ENCODE results near the gene RNU6-1. TPM values are rescaled to one million over a fixed set of nuclear protein-coding genes. Genes with fewer than 3 reads are reported as not detected.

The RNU6-1 gene
- total RNA-seq, 1 donor, result not detected

DNA sequence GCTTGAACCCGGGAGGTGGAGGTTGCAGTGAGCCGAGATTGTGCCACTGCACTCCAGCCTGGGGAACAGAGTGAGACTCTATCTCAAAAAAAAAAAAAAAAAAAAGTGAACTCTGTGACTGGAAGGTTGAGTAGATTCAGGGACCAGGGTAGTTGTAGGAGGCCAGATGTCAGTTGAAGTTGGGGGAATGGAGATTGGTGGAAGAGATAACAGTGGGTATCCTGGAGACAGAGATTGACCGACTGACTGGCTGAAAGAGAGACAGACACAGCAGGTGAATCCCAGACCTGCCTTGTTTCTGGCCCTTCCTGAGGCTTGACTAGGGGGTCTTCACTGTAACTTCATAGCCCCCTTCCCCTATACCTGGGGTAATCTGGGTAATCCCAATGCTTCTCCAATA is 22.1 kb upstream of the RNU6-1 start:
- H3K4me3 ChIP-seq (ENCODE audit: low read depth, low read length), result no peak overlapping the region
- TF ChIP-seq, protein P1, sequence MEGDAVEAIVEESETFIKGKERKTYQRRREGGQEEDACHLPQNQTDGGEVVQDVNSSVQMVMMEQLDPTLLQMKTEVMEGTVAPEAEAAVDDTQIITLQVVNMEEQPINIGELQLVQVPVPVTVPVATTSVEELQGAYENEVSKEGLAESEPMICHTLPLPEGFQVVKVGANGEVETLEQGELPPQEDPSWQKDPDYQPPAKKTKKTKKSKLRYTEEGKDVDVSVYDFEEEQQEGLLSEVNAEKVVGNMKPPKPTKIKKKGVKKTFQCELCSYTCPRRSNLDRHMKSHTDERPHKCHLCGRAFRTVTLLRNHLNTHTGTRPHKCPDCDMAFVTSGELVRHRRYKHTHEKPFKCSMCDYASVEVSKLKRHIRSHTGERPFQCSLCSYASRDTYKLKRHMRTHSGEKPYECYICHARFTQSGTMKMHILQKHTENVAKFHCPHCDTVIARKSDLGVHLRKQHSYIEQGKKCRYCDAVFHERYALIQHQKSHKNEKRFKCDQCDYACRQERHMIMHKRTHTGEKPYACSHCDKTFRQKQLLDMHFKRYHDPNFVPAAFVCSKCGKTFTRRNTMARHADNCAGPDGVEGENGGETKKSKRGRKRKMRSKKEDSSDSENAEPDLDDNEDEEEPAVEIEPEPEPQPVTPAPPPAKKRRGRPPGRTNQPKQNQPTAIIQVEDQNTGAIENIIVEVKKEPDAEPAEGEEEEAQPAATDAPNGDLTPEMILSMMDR (IDR thresholded peaks at IDR 0.05; ENCODE audit: insufficient read depth, low read length), result no peak
- DNase-seq (ENCODE audit: low read depth), result no peak

DNA sequence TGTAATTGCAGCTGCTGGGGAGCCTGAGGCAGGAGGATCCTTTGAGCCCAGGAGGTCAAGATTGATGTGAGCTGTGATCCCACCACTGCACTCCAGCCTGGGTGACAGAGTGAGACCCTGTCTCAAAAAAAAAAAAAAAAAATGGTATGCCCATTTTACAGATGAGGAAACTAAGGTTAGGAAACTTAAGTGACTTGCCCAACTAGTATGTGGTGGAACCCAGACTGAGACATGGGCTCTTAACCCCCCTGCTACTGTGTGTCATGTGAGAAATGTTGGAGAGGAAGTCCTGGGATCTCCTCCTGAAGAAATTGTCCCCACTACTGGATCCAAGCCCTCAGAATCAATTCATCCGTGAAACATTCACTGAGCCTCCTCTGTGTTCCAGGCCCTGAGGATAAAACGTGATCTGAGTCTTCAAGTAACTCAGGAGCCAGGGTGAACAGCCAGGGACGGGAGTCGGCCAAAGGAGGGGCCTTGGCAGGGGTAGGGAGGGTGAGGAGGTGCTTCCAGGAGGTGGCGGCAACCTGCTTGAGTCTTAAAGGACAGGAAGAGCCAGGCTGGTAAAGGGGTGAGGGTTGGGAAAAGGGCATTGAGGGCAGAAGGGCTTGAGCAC is 19.6 kb upstream of the RNU6-1 start:
- TF ChIP-seq, protein P1 (IDR thresholded peaks at IDR 0.05; ENCODE audit: insufficient read depth, low read length), result no peak
- H3K4me3 ChIP-seq (ENCODE audit: low read depth, low read length), result no peak overlapping the region
- DNase-seq (ENCODE audit: low read depth), result no peak

- TF ChIP-seq, protein P1 (IDR thresholded peaks at IDR 0.05; ENCODE audit: insufficient read depth, low read length), result no peak
- H3K4me3 ChIP-seq (ENCODE audit: low read depth, low read length), result no peak overlapping the region
- no peak for DNase-seq (ENCODE audit: low read depth)
These were observed 17.4 kb upstream of the RNU6-1 start for GRCh38 chr15:67857220-67857619.

GRCh38 chr15:67855842-67856241 is 16.0 kb upstream of the RNU6-1 start:
- no peak for DNase-seq (ENCODE audit: low read depth)
- TF ChIP-seq, protein P1 (IDR thresholded peaks at IDR 0.05; ENCODE audit: insufficient read depth, low read length), result no peak
- H3K4me3 ChIP-seq (ENCODE audit: low read depth, low read length), result no peak overlapping the region

GRCh38 chr15:67854358-67854757 is 14.5 kb upstream of the RNU6-1 start:
- DNase-seq (ENCODE audit: low read depth), result no peak
- no peak overlapping the region for H3K4me3 ChIP-seq (ENCODE audit: low read depth, low read length)
- TF ChIP-seq, protein P1 (IDR thresholded peaks at IDR 0.05; ENCODE audit: insufficient read depth, low read length), result no peak

DNA sequence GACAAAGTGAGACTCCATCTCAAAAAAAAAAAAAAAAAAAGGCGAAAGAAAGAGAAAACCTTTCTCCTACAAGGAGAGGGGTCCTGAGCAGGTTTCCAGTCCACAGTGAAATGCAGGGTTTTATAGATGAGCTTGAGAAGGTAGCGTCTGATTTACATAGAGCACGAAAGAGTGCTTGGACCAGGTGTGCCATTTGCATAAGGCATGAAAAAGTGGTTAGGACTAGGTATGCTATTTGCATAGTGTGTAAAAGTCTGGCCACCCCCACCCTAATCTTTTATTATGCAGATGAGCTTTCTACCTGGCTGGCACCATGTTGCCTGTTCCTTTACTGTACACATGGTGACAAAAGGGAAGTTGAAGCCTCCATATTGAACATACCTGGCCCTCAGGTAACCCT is 13.6 kb upstream of the RNU6-1 start:
- no peak for DNase-seq (ENCODE audit: low read depth)
- H3K4me3 ChIP-seq (ENCODE audit: low read depth, low read length), result no peak overlapping the region
- TF ChIP-seq, protein P1 (IDR thresholded peaks at IDR 0.05; ENCODE audit: insufficient read depth, low read length), result no peak

DNA sequence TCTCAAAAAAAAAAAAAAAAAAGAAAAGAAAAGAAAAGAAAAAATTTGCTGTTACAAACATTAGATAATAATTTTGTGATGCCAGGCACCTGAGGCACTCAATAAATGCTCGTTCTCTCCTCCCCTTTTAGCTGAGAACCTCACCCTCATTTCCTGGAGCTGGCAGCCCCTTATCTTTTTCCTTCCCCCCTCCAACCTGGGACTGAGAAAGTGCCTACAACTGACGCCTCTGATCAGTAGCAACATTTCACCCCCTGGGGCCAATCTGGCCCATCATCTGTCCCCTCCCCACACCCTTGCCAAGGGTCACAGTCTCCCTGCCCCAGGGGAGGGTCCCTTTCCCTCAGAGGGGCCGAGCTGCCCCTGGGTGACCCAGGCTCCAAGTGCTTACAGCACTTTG is 12.6 kb upstream of the RNU6-1 start:
- H3K4me3 ChIP-seq (ENCODE audit: low read depth, low read length), result no peak overlapping the region
- DNase-seq (ENCODE audit: low read depth), result no peak
- TF ChIP-seq, protein P1 (IDR thresholded peaks at IDR 0.05; ENCODE audit: insufficient read depth, low read length), result no peak

Data from fibroblast of the aortic adventitia (primary cell).